ENCODE results near the gene TMEM182.

Gene TMEM182

GRCh38 chr2:102803041-102803896 is 41.4 kb downstream of the TMEM182 start:
- no peak for DNase-seq

GRCh38 chr2:102803897-102804217 is 42.0 kb downstream of the TMEM182 start:
- DNase-seq, result no peak

DNA sequence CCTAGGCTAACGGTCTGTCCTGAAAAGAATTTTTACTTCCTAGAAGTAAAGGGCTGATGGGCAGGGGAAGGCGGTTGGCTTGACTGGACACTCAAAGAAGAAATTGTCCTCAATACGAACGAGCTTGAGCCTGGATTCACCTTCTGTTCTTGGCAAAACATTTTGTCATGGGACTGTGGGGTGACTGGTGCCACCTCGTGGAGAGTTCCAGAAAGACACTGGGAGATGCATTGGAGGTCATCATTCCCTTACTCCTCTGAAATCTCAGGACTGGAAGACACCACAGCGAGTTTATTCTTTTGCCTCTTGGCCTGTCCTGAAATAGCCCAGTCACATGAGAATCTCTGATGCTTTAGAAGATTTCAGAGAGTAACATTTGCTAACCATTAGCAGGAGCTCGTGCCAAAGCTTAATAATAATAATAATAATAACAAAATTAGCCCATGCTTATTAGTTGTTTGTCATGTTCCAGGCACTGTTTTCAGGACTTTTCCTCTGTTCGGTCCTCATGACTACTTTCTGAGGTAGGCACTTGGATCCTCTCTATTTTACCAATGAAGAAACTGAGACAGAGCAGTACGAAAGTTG is 44.5 kb downstream of the TMEM182 start:
- peak; percentile 82 for DNase-seq

DNA sequence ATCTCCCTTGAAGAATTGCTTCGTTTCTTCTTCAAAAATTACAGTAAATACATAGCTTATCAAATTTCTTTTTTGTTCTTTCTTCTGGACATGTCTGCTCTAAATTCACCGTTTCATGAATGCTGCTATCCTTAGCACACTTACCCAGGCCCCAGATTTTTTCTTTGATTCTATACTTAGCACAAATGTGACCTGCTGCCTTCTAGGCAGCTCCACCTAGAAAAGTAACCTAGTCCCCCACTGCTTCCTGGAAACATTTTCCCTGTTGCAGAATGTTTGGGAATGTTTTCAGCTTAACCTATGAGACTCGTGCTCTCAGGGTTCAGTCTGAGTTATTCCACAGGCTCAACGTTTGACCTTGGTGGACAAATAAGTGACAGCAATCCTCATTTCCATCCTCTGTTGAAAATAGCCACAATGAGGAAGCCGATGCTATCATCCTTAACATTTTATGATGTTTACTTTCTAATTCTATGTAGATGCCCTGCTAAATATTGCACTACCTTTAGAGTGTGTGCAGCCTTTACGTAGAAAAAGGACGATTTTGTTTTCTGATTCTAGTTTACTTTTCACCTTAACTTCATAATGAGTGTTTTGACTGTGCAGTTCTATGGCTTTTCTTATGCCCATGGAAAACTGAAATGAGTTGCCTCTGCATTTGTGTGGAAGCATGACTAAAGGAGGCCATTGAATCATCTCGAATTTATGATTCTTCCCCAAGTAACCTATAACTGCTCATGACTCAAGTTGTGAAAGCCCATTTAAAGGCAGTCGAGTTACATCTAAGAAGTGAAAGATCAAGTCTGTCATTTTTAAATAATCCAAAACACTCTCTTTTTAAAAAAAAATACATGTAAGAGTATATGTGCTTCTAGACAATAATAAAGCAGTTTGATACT is 47.7 kb downstream of the TMEM182 start:
- DNase-seq, result no peak

GRCh38 chr2:102815285-102815684 is 53.5 kb downstream of the TMEM182 start:
- no peak for DNase-seq

DNA sequence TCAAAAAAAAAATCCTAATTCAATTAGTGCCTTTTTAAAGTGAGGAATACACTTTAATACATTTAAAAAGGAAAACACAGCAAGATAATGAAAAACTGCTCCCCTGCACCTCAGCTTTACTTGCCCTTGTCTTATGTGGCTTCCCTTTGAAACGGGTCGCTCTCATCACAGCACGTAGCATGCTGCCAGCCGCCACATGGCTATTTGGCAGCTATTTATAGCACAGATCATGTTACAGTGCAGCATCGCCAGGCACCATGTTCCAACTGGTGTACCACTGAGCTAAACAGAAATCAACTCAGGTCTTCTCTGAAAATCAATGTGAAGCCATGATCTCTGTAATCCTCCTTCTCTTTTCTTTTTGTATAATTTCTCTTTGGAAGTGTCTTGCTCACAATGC is 65.1 kb downstream of the TMEM182 start:
- DNase-seq, result no peak

- no peak for DNase-seq
Measured at GRCh38 chr2:102832789-102833188, 71.0 kb downstream of the TMEM182 start.

GRCh38 chr2:102834523-102835273 is 72.9 kb downstream of the TMEM182 start:
- no peak for DNase-seq

DNA sequence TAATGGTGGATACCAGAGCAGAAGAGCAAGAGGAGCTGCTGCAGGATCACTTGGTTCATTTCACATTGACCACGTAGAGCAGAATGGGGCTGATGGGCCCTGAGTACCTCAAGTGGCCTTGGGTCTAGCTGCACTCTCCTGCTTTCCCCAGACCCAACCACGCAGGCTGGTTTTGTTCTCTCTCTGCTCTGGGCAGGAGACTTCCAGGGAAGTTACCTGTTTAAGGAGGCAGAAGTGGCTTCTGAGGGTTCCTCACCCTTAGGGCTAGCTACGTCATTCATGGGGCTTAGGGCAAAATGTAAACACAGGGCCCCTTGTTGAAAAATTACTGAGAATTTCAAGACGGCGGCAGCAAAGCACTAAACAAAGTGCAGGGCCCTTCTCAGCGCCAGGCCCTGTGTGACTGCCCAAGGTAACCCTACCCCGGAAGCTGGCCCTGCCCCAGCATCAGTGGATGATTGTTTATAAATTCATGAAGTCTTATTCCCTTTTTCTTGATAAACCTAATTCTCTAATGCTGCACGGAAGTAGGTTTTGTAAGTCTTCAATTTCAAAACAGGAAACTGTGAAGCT is 75.9 kb downstream of the TMEM182 start:
- no peak for DNase-seq

DNA sequence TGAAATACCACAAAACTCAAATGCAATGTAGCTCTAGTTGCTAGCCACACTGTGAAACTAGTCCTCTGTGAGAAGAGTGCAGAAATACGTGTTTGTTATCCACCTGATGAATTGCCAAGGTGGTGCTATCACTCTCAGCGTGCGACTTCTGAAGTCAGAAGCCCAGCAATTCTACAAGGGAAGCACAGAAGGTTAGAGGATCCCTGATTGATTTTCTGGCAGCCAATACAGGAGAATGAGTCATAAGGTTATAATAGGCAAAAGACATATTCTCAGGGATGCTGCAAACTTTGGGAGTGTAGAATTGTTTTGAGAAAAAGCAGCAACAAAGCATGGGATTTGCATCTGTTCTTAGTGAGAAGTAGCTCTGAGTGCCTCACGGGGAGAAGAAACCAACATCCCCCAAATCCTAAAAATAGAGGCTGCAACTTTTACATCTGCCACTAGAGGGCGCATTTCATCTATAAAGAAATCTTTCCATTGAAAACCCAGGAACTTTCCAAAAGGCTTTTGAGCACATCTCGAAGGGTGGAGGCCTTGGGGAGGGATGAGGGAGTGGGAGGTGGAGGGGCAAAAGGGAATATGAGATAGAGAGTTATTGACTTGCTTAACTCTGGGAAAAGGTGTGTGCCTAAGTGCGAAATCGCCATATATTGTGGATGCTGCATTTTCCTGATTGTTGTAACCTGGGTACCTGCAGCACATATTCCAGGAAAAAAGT is 78.0 kb downstream of the TMEM182 start:
- no peak for DNase-seq

DNA sequence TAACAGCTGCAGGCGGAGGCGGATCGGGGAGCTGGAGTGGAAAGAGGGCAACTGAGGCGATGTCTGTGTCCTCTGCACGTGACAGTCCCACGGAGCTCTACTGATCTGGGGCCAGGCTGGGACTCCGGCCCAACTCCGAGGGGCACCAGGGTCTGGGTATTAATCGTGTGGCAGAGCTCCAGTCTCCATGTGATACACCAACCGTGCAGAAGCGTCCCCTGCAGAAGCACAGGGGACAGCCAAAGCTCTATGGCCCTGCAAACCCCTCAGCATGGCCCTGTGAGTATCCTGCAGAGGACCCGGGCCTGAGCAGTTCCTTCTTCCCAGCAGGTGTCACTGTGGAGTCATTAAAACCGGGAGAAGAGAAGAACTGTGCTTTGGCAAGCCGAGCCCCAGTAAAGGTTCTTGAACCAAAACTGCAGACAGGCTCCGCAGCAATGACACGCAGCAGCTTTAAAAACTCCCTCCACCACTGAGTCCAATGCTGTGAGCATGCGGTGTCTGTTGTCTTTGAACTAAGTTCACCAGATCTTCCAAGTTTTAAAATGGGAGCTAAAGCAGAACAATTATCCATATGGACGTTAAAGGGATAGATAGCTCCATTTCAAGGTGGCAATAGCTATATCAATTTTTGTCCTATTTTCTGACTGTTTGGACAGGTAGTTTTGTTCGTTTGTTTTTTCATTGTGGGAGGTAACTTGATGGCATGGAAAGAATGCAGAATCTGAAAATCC is 79.4 kb downstream of the TMEM182 start:
- DNase-seq, result peak; percentile 56

- DNase-seq, result no peak
Measured at GRCh38 chr2:102843764-102844443, 82.1 kb downstream of the TMEM182 start.

DNA sequence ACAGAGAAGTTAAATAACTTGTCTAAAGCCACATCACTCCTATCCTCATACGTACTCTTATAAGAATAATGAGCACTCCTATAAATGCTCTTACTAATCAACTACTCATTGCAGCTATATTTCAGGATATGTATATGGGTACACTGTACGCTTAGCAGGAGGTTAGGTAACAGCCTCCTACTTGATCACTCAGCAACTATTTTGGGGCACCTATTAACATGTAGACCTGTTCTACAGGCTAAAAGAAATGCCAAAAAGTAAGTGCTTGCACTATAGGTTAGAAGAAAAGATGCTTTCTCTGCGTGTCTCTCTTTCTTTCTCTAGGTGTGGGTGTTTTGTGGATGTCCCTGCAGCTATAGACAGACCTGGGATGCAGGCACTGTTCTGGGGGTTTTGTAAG is 83.1 kb downstream of the TMEM182 start:
- DNase-seq, result no peak

DNA sequence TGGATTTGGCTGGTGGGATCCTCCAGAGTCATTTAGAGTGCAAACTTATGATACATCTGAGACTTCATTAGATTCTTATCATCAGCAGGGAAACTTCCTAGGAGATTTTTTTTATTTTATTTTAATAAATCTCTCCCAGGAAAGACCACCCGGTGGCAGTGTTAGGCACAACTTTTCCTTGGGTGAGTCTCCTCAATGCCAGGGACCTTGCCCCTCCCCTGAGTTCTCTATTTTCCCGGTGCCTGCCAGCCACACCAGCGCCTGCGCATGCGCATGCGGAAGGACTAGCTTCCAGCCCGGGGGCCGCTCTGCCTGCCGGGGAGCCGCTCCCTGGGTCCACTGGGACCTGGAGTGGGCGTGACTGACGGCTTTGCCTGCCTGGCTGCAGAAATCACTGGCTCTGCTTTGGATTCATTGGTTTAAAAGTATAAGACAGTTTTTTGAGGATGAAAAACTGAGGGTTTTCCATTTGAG is 86.6 kb downstream of the TMEM182 start:
- peak; percentile 85 for DNase-seq

DNA sequence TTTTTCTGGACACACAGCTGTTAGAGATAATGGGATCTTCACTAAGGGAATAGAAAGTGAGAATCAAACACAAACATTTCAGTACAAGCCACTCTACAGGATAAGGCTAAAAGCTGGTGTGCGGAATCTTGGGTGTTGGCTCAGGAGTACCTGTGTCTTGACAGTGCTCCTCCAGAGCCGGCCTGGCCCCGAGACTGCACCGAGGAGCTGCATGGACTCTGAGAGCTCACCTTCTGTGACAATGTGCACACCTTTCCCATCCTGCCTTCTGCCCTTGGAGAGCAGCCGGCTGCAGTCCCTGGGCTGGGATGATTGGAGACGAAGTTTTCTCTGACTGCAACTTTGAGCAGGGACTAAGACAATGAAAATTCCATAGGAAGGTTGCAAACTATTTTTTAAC is 89.1 kb downstream of the TMEM182 start:
- DNase-seq, result no peak

DNA sequence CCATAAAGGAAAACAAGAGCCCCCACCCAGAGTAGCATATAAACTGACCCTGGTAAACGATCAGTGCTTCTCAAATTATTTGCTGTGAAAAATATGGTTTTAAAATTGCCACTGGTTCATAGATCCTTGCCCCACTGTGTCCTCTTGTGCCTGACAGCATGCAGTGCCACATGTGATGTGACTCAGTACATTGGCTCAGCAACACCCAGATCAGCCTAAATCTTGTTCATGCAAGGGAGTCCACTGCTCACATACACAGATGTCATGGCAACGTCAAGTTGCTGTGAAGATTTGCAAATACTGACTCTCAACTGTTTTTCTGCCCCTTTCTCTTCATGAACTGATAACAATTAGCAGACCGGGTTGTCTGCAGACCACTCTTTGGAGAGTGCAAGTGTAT is 91.0 kb downstream of the TMEM182 start:
- no peak for DNase-seq
